GM12865 (cell line): Measurements from ENCODE around the gene IL17C.

ENCODE experiments used
- DNase-seq: peaks from one replicate; pipeline ENCODE4 v3.0.0; 2010; ENCODE audit warnings: low read depth
- H3K4me3 ChIP-seq: 2 replicates; pipeline ENCODE4 v1.5.1; 2011; ENCODE audit warnings: mild to moderate bottlenecking, low read depth, low read length, control low read depth
- TF ChIP-seq, protein P1 (sequence below): IDR thresholded peaks from 2 replicates; pipeline ENCODE4 v1.5.1; 2011; ENCODE audit warnings: low read length, control low read depth, low read depth, inconsistent platforms; ENCODE audit not compliant: insufficient read depth; ENCODE audit errors: missing control alignments

The IL17C gene

DNA sequence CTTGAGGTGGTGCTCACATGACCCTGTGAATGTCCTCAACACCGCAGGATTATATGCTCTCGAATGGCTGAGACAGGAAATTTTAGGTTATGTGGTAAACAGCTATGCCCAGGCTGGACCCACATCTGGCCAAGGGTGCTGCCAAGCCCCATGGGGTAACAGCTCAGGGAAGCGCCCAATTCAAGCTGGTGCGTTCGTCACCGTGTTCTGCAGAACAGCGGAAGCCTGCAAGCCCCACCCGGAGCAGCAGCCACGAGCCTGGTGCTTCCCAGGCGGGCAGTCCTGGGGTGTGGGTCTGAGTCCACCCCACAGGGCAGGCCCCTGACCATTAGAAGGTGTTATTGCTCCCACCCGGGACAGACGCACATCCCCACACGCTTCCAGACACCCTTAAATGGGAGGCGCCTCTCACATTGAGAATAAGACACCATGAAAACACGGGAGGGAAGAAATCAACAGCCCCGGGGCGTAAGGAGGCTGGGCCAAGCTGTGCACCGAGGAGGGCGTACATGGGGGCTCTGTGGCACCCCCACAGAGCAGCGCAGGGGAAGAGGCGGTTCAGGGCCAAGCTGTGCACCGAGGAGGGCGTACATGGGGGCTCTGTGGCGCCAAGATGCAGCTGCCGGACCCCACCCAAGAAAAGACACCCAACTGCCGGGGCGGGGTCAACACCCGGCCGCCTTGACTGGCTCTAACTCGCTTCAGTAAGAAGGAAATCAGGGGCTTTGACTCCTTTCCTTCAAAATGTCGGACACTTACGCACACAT lies 15.4 kb downstream of the IL17C start:
- TF ChIP-seq, protein P1, sequence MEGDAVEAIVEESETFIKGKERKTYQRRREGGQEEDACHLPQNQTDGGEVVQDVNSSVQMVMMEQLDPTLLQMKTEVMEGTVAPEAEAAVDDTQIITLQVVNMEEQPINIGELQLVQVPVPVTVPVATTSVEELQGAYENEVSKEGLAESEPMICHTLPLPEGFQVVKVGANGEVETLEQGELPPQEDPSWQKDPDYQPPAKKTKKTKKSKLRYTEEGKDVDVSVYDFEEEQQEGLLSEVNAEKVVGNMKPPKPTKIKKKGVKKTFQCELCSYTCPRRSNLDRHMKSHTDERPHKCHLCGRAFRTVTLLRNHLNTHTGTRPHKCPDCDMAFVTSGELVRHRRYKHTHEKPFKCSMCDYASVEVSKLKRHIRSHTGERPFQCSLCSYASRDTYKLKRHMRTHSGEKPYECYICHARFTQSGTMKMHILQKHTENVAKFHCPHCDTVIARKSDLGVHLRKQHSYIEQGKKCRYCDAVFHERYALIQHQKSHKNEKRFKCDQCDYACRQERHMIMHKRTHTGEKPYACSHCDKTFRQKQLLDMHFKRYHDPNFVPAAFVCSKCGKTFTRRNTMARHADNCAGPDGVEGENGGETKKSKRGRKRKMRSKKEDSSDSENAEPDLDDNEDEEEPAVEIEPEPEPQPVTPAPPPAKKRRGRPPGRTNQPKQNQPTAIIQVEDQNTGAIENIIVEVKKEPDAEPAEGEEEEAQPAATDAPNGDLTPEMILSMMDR = no peak
- no peak overlapping the region for H3K4me3 ChIP-seq
- DNase-seq = no peak

DNA sequence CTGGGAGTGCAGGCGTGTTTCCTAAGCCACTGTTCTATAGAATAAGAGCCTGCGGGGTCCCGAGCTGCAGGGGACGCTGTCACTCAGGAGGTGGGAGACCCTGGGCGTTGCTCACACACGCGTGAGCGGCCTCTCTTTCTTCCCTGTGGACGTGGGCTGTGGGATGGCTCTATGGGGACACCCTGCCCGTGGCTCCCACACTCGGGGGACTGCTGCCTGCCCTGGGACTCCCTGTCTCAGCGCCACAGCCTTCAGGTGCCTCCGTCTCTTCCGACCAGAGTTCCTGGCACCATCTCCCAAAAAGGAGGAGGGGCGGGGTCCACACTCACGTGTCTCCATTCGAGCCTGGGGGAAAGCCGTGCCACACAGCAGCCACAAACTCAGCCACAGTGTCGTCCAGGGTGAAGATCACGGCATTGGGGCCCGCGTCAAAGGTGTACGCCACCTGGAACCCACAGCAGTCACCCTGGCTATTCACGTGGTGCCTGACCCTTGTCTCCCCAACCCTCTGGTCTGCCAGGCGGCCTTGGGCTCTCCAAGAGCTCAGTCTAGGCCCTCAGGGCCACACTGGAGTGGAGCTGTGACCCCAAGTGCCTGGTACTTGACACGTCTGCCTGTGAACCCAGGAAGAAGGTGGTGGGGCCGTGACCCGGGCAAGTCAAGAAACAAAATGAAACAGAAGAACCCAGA lies 16.1 kb downstream of the IL17C start:
- TF ChIP-seq, protein P1 = no peak
- H3K4me3 ChIP-seq = no peak overlapping the region
- DNase-seq = no peak

DNA sequence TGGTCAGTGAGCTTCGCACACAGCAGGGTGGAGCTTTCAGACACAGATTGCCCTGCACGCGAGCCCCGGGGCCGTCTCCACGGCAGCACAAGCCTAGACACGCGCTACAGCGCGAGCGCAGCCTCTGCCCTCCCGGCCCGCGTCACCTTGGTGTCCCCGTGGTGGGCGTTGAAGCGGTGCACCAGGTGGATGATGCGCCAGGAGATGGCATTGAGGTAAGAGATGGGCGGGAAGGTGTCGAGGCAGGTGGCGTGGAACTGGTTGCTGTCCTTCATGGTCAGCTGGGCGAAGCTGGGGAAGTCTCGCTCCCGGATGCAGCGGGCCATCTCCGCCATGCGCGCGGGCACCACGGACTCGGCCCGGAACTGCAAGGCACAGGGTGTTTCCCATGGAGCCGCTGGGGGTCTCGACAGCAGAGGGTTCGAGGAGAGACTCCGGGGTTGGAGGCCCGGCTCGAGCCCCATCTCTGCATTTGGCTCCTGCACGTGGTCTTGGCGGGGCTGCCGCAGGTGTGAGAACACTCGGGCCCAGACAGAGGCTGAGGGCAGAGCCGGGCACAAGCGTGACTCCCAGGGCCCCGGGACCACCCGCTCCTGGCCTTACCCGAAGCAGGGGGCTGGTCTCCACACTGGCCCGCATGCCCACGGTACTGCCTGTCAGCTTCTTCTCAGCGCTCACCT lies 16.8 kb downstream of the IL17C start:
- DNase-seq = no peak
- TF ChIP-seq, protein P1 = no peak
- no peak overlapping the region for H3K4me3 ChIP-seq

DNA sequence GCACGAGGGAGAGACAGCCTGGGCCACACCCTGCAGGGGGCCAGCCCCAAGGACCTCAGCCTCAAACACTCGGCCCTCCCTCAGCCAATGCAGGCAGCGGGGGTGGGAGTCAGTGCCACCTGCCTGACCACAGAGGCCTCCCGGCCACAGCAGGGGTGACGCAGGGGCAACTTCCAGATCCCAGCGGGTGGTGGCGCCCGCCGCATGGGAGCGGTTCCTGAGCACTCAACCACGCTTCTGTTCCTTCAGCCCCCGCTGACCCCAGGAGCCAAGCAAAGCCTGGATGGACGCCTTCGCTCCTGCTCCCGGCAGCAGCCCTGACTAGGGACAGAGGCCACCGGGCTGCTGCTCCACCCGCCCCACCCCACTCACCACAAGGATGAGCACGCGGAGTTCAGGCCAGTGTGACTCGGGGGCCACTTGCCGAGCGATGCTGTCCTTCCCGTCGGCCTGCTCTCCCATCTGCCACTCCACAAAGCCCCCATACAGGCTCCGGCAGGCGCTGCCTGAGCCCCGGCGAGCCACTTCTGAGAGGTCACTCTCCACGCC lies 17.4 kb downstream of the IL17C start:
- no peak for DNase-seq
- no peak overlapping the region for H3K4me3 ChIP-seq
- TF ChIP-seq, protein P1 = no peak

DNA sequence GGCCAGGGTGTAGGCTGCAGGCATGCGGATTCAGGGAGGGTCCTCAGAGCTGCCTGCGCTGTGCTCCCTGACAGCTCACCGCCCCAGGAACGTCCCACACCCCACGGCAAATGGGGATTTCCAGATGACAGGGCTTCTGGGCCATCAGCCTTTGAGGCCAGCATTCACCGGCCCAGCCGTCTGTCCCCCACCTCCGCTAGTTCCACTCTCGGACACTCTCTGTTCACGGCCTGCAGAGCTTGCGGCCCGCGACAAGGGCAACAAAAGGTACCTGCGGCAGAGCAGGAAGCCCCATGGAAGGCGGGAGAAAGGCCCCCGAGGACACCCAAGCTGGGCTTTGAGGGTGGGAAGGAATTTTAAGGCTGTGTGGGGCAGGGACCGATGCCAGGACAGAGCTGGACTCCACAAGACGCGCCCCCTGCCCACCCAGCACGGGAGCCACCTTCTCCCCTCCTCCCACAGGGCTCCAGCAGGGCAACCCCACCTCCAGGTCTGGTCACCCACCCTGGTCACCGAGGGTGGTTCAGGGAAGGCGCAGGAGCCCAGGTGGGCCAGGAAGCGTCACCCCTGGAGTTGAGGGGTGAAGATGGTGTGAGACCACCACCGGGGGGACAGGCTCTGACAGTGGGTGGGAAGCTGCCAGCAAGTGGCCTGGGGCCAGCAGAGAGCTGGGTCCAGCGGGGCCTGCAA lies 18.1 kb downstream of the IL17C start:
- no peak for DNase-seq
- TF ChIP-seq, protein P1 = no peak
- H3K4me3 ChIP-seq = no peak overlapping the region

DNA sequence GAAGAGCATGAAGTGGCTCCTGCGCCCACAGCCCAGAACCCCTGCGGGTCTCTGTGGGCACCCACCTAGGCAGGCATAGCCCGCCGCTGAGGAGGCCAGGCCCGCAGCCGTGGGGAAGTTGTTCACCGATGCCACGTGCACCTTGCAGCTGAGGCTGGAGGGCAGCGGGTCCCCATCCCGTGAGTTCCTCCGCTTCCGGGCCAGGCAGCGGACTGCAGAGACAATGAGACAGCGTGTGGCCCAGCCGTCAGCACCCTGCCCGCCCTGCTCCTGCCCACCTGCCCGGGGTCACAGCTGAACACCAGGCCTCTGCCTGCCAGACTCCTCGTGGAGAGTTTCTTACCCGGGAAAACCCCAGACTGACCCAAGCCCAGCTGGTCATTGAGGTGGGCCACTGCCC lies 19.0 kb downstream of the IL17C start:
- H3K4me3 ChIP-seq = no peak overlapping the region
- DNase-seq = no peak
- TF ChIP-seq, protein P1 = no peak
